ENCODE results near the gene TCF21. TPM values are rescaled to one million over a fixed set of nuclear protein-coding genes. Genes with fewer than 3 reads are reported as not detected.
"Not testable (repeated sequence)": the region's sequence is repeated elsewhere in the genome, so short reads cannot be mapped to it uniquely, and the experiment has no call there.

TCF21 gene
- 3.3 TPM for total RNA-seq
- long read RNA-seq, full-length matches to known transcripts: 8 of 8 reads
- long read RNA-seq, partial matches to known transcripts: 0 of 8 reads
- long read RNA-seq, other reads (novel, unspliced or antisense): 0 of 8 reads

DNA sequence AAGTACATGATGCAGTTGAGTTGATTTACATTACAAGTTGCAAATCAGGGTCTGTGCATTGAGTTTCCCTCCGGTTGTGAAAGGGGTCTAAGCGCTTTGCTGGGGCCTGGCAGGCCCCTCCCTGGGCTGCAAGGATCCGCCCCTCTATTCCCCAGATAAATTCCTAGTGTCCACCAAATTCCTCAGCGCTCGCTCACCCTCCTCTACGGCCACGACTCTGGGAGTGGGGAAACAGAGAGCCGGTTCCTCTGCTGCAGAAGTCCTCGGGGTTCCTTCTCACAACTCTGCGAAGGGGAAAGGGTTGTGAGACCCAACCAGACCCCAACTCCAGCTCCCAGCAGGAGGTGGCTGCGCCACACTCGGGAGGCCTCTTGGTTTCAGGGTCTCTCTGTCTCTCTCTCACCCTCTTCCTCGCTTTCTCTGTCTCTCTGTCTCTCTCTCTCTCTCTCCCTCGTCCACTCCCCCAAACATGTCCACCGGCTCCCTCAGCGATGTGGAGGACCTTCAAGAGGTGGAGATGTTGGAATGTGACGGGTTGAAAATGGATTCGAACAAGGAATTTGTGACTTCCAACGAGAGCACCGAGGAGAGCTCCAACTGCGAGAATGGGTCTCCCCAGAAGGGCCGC, at the start of gene TCF21:
TCF21 (plus strand) TSS at position 185 of the 628 bp plus-strand sequence; CDS start at position 470, 285 bp downstream.
- intact Hi-C loops (cut with micrococcal nuclease): no loop called here
- ATAC-seq (peak; percentile 90), DNase-seq (peak; percentile 66)

DNA sequence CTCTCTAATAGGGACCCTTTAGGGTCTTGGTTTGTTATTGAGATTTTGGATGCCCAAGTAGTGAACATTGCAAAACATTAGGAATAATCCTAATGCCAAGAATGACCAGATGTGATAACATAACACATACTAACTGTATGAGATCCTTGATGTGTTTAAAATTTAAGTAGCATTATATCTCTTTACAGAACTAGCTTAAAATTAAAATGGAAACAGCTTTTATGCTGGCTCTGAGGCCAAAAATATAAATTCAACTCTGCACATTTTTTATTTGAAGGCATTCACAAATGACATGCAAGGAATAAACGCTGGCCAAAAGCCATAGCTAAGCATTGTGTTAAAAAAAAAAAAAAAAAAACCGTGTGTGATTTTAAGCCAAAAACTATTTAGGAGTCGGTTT, 47.7 kb upstream of the TCF21 start:
- DNase-seq (no peak), ATAC-seq (no peak)
- intact Hi-C loops (cut with micrococcal nuclease): no loop called here

- no peak for ATAC-seq
- intact Hi-C loops (cut with micrococcal nuclease): no loop called here
- no peak for DNase-seq
These were observed 45.8 kb upstream of the TCF21 start for GRCh38 chr6:133843098-133843497.

DNA sequence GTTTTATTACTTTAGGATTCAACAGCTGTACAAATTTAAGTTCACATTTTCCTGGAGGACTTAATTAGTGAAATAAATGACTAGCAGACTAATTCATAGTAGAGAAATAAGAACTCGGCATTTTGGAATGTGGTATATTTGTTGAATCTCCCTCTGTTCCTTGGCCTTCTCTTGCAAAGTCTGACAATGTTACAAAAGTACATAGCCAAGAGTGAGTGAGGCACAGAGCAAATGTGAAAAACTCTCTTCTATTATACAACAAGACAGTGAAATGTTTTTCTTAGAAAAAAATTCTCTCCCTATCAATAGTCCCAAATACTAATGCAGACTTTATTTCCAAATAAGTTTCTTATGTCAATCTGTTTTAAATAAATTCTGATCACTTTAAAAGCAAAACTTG, 44.2 kb upstream of the TCF21 start:
- intact Hi-C loops (cut with micrococcal nuclease): no loop called here
- DNase-seq: no peak

DNA sequence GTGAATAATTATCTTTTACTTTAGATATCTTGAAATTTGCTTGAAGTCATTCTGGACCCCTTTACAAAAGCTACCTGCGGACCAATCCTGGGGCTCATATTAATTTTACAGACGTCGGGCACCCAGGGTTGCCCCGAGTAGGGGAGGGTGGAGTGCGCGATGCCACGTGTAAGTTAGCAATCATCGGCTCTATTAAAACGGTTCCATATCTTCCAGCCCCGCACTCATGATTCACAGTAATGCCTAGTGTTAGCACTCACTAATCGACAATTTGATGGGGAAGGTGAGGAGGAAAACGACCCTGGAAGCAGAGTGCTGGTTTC, 34.9 kb upstream of the TCF21 start:
- intact Hi-C loops (cut with micrococcal nuclease): no loop called here
- no peak for DNase-seq
- ATAC-seq: no peak

More for the DNA sequence above, 44.2 kb upstream of the TCF21 start:
- no peak for ATAC-seq

DNA sequence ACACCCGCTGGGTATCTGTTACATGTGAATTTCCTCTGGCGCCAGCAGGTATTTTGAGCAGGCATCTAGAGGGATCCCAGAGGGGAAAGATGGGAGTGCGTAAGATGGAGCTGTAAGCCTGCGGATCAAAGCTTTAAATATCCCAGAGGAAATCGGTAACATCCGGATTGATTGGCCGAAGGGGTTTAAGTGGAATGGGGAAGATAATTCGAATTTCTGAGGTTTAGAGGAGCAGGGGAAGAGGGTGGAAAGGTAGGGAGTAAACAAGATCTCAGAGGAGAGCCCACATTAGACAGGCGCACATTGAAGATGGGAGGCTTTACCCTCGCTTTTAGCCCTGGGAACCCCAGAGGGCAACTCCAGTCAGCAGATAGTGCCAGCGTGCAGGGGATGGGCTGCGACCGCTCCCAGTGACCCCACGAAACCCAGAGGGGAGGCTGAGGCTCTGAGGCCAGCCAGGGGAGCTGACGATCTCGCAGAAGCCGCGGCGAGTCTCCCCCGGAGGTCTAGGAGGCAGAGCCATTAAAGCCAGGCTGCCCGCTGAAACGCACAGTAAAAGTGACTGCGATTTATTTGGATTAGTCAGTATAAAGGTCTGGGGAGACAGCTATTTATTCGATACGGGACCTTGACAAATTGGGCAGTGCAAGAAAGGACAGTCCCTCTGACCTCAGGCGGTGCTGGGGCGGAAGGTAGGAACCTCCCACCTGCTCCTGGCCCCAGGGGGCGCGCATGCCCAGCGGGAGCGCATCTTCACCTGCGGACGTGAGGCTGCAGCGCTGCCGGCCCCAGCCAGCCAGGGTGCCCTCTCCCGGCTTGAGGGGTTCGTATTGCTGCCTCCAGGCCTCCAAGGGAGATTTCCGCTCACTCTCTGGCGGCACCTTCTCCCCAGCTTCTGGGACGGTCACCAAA, 34.3 kb upstream of the TCF21 start:
- ATAC-seq (no peak), DNase-seq (no peak)
- intact Hi-C loops (cut with micrococcal nuclease): no loop called here

GRCh38 chr6:133855276-133855990, 33.5 kb upstream of the TCF21 start:
- ATAC-seq: no peak

DNA sequence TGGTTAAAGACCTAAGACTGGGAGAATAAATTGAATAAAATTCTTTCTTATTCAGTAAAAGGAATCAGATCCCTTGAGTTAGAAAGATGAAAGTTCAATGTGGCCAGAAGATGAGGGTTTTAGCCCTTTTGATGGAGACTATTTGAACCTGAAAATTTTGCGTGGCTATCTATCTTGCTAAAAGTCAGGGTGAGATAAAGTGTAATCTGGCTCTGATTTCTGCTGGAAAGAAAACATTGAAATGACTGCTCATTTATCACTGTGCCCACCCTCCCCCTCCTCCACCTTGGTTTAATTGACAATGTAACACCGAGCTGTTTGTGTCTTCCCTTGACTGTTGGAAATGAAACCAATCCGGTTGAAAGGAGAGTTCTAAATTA, 32.9 kb upstream of the TCF21 start:
- intact Hi-C loops (cut with micrococcal nuclease): no loop called here
- ATAC-seq (no peak), DNase-seq (no peak)

More at GRCh38 chr6:133855276-133855990, 33.5 kb upstream of the TCF21 start:
- no peak for DNase-seq
- intact Hi-C loops (cut with micrococcal nuclease): no loop called here

DNA sequence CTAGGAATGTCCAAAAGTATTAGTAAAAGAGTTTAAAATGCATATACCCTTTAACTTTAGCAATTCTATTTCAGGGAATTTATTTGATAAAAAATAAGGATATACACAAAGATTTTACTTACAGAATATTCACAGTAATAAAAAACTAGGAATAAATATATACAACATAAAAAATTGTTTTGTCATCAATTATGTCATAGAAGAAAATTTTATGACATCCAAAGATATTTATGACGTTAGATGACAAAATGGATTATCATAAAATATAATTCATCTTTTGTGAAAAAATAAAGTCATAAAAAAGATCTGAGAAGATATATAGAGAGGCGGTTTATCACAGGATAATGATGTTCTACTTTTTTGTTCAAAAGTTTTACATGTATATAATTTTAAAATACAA, 32.0 kb upstream of the TCF21 start:
- intact Hi-C loops (cut with micrococcal nuclease): no loop called here

GRCh38 chr6:133857696-133858095, 31.2 kb upstream of the TCF21 start:
- no peak for ATAC-seq
- intact Hi-C loops (cut with micrococcal nuclease): no loop called here
- no peak for DNase-seq

More for the DNA sequence above, 32.0 kb upstream of the TCF21 start:
- no peak for DNase-seq
- no peak for ATAC-seq

DNA sequence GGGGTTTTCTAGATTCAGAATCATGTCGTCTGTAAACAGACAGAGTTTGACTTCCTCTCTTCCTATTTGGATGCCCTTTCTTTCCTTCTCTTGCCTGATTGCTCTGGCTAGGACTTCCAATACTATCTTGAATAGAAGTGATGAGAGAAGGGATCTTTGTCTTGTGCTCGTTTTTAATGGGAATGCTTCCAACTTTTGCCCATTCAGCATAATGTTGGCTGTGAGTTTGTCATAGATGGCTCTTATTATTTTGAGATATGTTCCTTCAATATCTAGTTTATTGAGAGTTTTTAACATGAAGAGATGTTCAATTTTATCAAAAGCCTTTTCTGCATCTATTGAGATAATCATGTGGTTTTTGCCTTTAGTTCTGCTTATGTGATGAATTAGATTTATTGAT, 27.6 kb upstream of the TCF21 start:
- ATAC-seq; intact Hi-C loops (cut with micrococcal nuclease); DNase-seq: not testable (repeated sequence)

- DNase-seq (no peak), ATAC-seq (no peak)
- intact Hi-C loops (cut with micrococcal nuclease): no loop called here
These were observed 25.7 kb upstream of the TCF21 start for GRCh38 chr6:133863228-133863627.

- intact Hi-C loops (cut with micrococcal nuclease): no loop called here
- no peak for DNase-seq
- no peak for ATAC-seq
These were observed 23.2 kb upstream of the TCF21 start for GRCh38 chr6:133865680-133866079.

DNA sequence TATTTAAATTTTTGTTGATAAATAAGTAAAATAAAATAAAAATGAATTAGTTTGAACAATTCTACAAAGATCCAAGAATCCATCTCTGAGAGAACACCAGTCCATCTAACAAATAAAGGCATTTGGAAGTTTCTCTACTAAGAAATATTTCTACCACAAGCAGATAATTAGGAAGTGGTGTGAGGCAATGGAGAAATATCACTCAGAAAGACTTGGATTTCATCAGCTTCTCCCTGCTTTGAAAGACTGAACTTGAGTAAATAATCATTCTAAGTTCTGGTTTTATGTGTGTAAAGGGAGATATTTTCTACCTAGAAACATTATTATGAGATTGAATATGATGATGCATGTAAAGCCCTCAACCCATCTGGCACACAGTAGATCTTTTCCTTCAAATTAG, 17.8 kb upstream of the TCF21 start:
- ATAC-seq (no peak), DNase-seq (no peak)
- intact Hi-C loops (cut with micrococcal nuclease): no loop called here

DNA sequence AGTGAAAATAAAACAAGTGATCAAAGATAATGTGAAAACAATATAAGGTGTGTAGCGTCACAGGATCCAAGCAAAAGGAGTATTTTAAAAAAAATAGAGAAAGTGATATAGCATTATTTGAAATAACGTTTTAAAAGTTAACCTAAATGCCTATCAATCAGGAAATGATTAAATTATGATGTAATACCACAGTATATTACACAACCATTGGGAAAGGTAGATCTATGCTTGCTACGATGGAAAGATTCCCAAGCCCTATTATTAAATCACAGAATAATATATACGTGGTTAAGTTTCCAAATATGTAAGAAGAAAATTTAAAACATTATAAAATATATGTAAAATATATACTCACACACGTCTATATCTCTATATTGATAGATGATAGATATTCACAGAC, 15.4 kb upstream of the TCF21 start:
- DNase-seq (no peak), ATAC-seq (no peak)
- intact Hi-C loops (cut with micrococcal nuclease): no loop called here

DNA sequence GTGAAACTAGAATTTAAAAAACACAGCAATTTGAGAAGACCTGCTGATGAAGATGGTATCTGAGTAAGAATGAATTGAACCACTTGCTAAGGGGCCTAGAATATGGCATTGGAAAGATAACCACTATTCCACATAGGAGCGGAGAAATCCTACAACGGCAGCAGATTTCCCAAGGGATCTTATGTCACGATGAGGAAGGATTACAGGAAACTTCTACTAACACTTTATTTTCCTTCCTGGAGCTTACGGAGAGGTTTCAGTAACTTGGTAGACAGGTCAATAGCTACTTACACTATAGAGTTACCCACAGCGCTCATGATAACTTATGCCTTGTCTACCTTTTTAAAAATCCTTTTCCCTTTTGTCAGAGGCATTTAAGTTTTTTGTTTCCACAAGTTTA, 11.8 kb upstream of the TCF21 start:
- ATAC-seq (no peak), DNase-seq (no peak)
- intact Hi-C loops (cut with micrococcal nuclease): no loop called here

DNA sequence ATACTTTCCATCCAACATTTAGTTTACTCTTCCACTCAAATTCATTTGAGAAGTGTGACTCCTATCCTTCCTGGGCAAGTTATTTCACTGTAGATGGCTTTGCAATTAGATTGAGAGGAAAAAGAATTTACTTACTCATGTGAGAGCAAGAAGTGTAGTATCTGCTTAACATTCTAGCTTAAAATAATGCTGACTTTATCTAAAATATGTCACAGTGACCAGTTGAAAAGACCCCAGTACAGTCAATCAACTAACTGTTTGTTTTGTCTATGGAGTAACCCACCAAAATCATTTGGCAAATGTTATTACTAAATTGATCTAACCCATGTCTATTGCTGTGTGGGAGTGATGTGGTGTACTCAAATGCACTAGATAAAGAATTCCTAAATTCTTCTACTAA, 8.9 kb upstream of the TCF21 start:
- intact Hi-C loops (cut with micrococcal nuclease): no loop called here
- DNase-seq: no peak
- ATAC-seq: no peak

- ATAC-seq: no peak
- DNase-seq: no peak
- intact Hi-C loops (cut with micrococcal nuclease): no loop called here
These were observed 8.0 kb upstream of the TCF21 start for GRCh38 chr6:133880896-133881295.

DNA sequence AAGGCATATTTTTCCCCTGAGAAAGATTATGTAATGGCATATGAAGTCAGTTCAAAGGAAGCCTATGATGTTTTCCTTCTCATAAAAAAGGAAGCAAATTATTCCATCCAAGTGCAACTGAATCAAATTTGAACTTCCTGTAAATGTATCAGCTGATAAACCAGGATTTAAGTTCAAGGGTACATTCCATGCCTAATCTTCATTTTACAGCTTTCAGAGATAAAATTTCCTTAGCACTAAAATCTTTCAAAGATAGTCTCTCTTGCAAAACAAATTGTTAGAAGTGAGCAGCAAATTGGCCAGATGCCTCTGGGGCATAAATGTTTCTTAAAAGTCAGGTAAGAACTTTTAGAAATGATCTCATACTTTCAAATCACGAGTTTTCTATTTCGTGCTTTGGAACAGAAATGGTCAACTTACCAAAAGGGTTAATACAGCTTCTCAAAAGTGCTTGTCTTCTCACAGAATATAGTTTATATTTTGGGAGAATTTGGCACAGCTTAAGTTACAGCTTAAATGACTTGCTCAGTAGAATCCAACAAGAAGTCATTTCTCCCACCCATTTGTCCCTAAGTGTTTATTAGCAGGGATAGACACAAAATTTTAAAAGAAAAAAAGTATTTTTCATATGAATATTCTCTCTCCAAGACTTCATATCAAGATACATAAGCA, 2.7 kb upstream of the TCF21 start:
- DNase-seq (no peak), ATAC-seq (no peak)
- intact Hi-C loops (cut with micrococcal nuclease): no loop called here
